Ammon's horn (tissue), 1 donor: ENCODE data around the gene RHBDD2.
A peak's percentile ranks its signal among the peaks of the same experiment; 100 is the strongest.
"Not testable (repeated sequence)": the region's sequence is repeated elsewhere in the genome, so short reads cannot be mapped to it uniquely, and the experiment has no call there.

Experiments used
- DNase-seq: peaks from one replicate; pipeline ENCODE4 v3.0.0-alpha.2; 2016; ENCODE audit warnings: low spot score

Gene RHBDD2

GRCh38 chr7:75889223-75889825 is 10.5 kb downstream of the RHBDD2 start:
- DNase-seq: no peak

DNA sequence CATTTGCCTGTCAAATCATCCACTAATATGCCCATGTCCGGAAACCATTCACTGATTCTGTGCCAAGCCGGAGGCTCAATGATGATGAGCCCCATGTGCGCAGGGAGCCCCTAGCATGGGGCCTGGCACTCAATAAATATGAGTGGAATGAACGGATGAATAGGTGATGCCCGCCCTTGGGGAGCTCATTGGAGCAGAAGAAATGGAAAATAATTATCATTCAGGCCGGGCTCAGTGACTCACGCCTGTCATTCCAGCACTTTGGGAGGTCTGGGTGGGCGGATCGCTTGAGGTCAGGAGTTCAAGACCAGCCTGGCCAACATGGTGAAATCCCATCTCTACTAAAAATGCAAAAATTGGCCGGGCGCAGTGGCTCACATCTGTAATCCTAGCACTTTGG is 11.0 kb downstream of the RHBDD2 start:
- DNase-seq: no peak

GRCh38 chr7:75891237-75891636 is 12.4 kb downstream of the RHBDD2 start:
- DNase-seq: not testable (repeated sequence)

GRCh38 chr7:75891815-75892411 is 13.1 kb downstream of the RHBDD2 start:
- no peak for DNase-seq

- no peak for DNase-seq
Measured at GRCh38 chr7:75892634-75893272, 13.9 kb downstream of the RHBDD2 start.

- DNase-seq: no peak
Measured at GRCh38 chr7:75896803-75897327, 18.0 kb downstream of the RHBDD2 start.

DNA sequence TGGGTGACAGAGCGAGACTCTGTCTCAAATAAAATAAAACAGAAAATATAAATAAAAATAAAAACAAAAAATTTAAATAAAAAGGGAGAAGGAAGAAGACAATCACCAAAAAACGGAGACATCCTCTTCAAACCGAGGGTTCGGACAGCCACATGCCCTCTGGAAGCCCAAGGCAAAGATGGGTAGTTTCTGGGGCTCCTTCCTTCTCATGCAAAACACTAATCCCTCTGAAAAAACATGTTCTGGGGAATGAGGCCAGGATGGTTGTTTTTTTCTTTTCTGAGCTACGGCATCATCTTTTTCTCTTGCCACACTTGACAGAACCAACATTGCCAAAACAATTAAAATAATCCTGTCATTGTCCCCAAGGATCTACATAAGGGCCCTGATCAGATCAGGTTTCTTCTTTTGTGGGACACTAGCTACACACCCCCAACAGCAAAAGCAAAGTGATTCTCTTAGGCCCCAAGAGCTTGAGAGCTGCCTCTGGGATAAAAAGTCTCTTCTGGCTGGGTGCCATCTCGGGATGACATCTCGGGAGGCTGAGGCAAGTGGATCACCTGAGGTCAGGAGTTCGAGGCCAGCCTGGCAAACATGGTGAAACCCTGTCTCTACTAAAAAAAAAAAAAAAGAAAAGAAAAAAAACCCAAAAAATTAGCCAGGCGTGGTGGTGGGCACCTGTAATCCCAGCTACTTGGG is 21.9 kb downstream of the RHBDD2 start:
- DNase-seq: no peak

GRCh38 chr7:75905785-75906604 is 27.2 kb downstream of the RHBDD2 start:
- DNase-seq: peak; percentile 86

DNA sequence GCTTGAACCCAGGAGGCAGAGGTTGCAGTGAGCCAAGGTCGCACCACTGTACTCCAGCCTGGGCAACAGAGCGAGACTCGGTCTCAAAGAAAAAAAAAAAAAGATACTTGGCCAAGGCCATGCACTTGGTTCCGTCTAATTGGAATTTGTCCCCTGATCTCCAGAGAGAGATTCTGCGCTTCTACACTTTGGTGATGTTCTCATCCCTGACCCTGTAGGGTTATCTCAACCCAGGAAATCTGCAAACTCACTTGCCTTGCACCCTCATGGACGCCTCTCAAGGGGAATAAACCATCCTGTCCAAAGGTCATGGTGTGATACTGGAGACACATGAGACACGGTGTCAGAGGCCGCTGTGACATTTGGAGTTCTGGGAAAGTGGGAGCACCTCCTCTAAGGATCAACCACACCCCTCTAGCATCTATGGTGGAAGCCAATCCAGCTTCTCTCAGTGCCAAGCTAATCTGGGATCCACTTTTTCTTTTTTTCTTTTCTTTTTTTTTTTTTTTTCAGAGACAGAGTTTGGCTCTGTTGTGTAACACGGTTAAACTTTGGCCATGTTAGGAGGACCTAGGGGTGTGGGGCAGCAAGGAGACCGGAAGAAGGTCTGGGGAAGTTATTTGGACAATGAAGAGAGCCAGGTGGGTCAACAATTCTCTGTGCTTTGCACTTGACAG is 28.3 kb downstream of the RHBDD2 start:
- no peak for DNase-seq

DNA sequence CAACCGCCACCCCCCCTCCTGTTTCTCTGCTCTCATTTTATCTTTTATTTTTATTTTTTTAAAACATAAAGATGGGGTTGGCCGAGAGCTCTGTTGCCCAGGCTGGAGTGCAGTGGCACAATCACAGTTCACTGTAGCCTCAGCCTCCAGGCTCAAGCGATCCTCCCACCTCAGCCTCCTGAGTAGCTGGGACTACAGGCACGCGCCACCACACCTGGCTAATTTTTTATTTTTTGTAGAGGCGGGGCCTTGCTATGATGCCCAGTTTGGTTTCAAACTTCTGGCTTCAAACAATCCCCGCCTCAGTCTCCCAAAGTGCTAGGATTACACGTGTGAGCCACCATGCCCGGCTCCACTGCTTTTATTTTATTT is 28.8 kb downstream of the RHBDD2 start:
- not testable (repeated sequence) for DNase-seq

DNA sequence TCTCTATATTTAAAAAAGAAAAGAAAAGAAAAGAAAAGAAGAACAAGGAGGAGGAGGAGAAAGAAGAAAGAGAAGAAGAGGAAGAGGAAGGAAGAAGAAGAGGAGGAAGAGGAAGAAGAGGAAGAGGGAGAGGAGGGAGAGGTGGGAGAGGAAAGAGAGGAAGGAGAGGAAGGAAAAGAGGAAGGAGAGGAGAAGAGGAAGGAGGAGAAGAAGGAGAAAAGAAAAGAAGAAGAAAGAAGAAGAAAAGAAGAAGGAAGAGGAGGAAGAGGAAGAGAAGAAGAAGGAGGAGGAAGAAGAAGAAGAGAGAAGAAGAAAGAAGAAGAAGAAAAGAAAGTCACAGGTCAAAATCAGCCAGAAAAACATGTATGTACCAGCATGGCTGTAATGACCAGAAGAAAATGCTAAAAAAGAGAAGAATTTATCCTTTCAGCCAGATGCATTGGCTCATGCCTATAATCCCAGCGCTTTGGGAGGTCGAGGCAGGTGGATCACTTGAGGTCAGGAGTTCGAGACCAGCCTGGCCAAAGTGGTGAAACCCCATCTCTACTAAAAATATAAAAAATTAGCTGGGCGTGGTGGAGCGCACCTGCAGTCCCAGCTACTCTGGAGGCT is 30.8 kb downstream of the RHBDD2 start:
- DNase-seq: no peak

DNA sequence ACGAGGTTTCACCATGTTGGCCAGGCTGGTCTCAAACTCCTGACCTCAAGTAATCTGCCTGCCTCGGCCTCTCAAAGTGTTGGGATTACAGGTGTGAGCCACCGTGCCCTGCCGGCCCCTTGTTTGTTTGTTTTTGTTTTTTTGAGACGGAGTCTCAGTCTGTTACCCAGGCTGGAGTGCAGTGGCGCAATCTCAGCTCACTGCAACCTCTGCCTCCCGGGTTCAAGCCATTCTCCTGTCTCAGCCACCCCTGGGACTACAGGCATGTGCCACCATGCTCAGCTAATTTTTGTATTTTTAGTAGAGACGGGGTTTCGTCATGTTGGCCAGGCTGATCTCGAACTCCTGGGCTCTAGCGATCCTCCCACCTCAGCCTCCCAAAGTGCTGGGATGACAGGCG is 32.4 kb downstream of the RHBDD2 start:
- not testable (repeated sequence) for DNase-seq

- DNase-seq: no peak
Measured at GRCh38 chr7:75913437-75913836, 34.6 kb downstream of the RHBDD2 start.

GRCh38 chr7:75914169-75914654 is 35.4 kb downstream of the RHBDD2 start:
- DNase-seq: no peak

DNA sequence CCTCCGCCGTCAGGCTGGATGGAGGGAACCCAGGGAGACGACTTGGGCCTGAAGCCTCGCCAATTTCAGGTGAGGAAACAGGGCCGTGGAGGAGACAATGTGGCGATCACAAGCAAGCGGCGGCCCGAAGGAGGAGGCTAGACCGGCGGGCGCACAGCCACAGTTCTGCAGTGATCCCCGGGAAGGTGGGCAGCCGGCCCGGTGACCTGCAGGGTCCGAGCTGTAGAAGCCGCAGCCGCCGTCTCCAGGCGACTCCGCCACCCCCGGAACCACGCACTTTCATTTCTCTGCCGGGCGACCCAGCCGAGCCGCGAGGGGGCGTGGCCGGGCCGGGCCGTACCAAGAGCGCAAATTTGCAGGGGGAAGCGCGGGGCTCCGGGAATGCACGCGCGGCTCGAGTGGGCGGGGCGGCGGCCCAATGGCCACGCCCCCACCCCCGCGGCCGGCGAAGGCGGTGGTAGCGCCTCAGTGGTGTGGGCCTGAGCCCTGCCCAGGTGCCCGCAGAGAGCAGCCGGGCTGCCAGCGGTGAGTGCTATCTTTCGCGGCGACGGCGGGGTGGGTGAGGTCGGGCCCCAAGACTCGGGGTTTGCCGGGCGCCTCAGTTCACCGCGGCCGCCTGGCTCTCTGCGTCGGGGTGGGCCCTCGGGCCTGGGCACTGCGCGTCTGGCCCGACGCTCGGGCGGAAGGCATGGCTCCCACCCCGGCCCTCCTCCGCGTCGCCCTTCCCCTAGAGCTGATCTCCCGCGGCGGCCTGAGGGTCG is 36.0 kb downstream of the RHBDD2 start, which contains the start of gene POR:
Gene POR, plus strand, starts transcription at position 501 of the 761 bp plus-strand sequence. CDS start 38,847 bp downstream, outside the sequence.
- DNase-seq: peak; percentile 95

GRCh38 chr7:75915416-75916156 is 36.8 kb downstream of the RHBDD2 start:
- peak; percentile 27 for DNase-seq

GRCh38 chr7:75916259-75916658 is 37.4 kb downstream of the RHBDD2 start:
- no peak for DNase-seq

GRCh38 chr7:75916685-75917634 is 38.1 kb downstream of the RHBDD2 start:
- no peak for DNase-seq
